GM12865 (cell line): ENCODE results near the gene SPRR5.

Experiments used
- DNase-seq: peaks from one replicate; pipeline ENCODE4 v3.0.0; 2010; ENCODE audit warnings: low read depth
- H3K4me3 ChIP-seq: 2 replicates; pipeline ENCODE4 v1.5.1; 2011; ENCODE audit warnings: mild to moderate bottlenecking, low read depth, low read length, control low read depth
- TF ChIP-seq, protein P1 (sequence below): IDR thresholded peaks from 2 replicates; pipeline ENCODE4 v1.5.1; 2011; ENCODE audit warnings: low read length, control low read depth, low read depth, inconsistent platforms; ENCODE audit not compliant: insufficient read depth; ENCODE audit errors: missing control alignments

Gene SPRR5

DNA sequence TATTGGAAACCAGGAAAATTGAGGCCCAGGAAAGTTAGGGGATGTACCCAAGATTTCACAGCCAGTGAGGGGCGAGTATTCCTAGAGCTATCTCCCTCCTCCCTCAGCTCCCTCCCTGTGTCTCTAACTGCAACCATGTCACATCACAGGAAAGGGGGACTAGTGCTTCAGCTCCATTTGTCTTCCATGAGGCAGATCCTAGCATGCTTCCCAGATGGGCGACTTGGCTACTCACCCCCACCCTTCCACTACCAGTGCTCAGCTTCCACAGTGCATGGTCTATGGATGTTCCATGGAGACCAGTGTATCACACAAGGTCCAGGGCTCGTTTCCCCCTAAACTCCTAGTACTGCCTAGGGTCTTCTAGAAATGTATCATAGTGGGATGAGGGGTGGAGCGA is 18.8 kb downstream of the SPRR5 start:
- no peak for DNase-seq
- no peak overlapping the region for H3K4me3 ChIP-seq
- TF ChIP-seq, protein P1, sequence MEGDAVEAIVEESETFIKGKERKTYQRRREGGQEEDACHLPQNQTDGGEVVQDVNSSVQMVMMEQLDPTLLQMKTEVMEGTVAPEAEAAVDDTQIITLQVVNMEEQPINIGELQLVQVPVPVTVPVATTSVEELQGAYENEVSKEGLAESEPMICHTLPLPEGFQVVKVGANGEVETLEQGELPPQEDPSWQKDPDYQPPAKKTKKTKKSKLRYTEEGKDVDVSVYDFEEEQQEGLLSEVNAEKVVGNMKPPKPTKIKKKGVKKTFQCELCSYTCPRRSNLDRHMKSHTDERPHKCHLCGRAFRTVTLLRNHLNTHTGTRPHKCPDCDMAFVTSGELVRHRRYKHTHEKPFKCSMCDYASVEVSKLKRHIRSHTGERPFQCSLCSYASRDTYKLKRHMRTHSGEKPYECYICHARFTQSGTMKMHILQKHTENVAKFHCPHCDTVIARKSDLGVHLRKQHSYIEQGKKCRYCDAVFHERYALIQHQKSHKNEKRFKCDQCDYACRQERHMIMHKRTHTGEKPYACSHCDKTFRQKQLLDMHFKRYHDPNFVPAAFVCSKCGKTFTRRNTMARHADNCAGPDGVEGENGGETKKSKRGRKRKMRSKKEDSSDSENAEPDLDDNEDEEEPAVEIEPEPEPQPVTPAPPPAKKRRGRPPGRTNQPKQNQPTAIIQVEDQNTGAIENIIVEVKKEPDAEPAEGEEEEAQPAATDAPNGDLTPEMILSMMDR = no peak

DNA sequence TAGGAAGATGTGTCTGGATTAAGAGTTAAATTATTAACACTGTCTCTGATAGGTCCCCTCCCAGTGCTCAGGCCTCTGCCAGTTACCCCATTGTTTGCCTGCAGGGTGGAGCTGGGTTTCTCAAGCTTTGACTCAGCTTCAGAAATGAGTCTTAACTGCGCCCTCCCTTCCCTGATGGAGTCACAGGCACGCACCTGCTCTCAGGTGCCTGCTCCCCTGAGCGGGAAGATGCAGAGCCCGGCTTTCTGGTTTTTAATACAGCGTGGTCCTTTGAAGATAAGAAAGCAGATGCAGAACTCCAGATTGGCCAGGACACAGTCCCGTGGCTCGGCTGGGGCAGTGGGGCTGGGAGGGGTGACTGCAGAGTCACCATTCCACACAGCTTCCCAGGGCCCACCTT is 20.2 kb downstream of the SPRR5 start:
- no peak overlapping the region for H3K4me3 ChIP-seq
- TF ChIP-seq, protein P1 = no peak
- DNase-seq = peak; percentile 55

DNA sequence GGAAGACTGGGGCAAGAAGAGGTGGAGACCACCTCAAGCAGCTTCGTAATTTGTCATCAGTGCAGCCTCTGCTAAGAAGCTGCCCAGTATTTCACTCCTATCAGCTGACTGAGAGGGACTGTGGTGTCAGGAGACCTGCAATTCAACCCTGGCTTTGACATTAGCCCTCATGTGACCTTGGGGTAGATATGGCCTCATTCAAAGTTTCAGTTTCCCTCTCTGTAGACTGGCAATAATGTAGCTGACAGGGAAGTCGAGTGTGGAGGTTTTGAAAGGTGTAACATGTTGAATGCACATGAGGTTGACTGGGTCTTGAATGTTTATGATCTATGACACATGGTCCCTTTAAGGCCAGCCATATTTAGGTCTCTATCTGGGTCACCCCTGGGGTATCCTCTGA is 21.2 kb downstream of the SPRR5 start:
- DNase-seq = peak; percentile 81
- TF ChIP-seq, protein P1 = no peak

DNA sequence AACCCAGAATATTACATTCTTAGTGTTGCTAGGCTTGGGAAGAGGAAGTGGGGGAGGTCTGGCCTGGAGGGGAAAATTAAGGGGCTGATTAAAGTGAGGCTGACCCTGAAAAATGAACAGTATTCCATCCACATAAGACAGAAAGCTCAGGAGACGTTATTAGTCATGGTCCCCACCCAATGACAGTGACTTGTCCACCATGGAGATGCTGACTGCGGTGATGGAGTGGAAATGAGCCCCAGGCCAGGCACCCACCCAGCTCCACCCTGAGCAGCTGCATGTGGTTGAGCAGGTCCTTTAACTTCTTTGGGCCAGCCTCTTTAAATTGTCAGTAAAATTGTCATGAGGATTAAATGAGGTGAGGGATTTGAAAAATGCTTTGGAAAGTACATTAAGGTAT is 22.0 kb downstream of the SPRR5 start:
- DNase-seq = no peak
- TF ChIP-seq, protein P1 = no peak
- no peak overlapping the region for H3K4me3 ChIP-seq

More for the DNA sequence above, 21.2 kb downstream of the SPRR5 start:
- no peak overlapping the region for H3K4me3 ChIP-seq

DNA sequence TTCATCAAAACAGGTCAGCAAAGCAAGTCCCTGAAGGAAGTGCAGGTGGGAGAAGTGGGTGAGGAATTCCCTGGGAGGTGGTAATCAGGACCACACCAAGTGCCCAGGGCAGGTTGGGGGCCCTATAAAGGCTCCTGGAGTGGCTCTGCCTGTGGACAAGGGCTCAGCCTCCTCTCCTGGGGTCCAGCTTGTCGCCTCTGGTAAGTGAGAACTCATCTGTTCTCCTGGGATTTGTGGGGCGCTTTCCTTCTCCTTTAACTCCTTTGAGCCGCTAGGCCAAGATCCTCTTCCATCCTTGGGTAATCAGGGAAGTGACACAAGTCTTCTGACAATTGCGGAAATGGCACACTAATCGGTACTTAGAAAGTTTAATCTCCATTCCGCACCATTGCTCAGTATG is 23.5 kb downstream of the SPRR5 start, which contains the start of gene SPRR4:
Gene SPRR4, plus strand, starts transcription at position 154 of the 400 bp plus-strand sequence. CDS start 1,243 bp downstream, outside the sequence.
- no peak for DNase-seq
- TF ChIP-seq, protein P1 = no peak

DNA sequence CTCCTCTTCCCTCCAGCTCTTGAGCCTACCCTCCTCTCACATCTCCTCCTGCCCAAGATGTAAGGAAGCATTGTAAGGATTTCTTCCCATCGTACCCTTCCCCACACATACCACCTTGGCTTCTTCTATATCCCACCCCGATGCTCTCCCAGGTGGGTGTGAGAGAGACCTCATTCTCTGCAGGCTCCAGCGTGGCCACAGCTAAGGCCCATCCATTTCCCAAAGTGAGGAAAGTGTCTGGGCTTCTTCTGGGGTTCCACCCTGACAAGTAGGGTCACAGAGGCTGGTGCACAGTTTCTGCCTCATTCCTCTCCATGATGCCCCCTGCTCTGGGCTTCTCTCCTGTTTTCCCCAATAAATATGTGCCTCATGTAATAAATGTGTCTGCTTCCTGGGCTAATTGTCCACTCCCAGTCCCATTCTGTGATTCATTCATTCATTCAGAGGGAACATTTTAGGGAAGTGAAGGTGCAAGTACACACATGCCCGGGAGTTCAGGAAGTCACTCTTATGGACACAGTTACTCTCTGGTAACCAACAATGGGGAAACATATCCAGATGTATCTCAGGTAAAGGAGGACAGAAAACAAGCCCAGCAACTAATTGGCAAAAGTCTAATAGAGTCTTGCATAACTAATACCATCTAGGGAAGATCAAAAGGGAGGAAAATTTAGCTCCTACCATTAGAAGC is 25.3 kb downstream of the SPRR5 start:
- no peak for DNase-seq
- TF ChIP-seq, protein P1 = no peak
- H3K4me3 ChIP-seq = no peak overlapping the region

More for the DNA sequence above, 23.5 kb downstream of the SPRR5 start, which contains the start of gene SPRR4:
- no peak within 1 kb of the TSS for H3K4me3 ChIP-seq

DNA sequence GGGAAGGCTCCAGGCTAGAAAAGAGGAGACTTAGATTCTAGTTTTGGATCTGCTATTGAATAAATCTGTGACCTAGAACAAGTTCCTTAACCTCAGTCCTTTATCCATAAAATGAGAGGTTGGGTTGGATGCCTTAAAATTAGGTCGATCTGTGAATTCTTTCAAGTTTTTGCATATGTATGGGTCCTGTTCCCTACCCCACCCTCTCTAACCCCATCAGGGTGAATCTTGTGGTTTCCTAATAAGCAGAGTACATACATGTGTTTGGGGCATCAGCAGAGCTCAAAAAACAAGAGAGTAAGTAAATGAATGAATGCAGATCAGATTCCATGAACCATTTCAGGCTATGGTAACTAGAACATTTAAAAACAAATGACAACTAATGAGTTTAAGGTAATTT is 29.7 kb downstream of the SPRR5 start:
- TF ChIP-seq, protein P1 = no peak
- no peak for DNase-seq
- H3K4me3 ChIP-seq = no peak overlapping the region
